Measurements from ENCODE around the gene CACUL1. TPM values are rescaled to one million over a fixed set of nuclear protein-coding genes. Genes with fewer than 3 reads are reported as not detected.
"Not testable (repeated sequence)": the region's sequence is repeated elsewhere in the genome, so short reads cannot be mapped to it uniquely, and the experiment has no call there.

CACUL1 gene
- total RNA-seq, 6 experiments from 2014 or later = 15.5 to 26.4 (median 17.8) TPM

DNA sequence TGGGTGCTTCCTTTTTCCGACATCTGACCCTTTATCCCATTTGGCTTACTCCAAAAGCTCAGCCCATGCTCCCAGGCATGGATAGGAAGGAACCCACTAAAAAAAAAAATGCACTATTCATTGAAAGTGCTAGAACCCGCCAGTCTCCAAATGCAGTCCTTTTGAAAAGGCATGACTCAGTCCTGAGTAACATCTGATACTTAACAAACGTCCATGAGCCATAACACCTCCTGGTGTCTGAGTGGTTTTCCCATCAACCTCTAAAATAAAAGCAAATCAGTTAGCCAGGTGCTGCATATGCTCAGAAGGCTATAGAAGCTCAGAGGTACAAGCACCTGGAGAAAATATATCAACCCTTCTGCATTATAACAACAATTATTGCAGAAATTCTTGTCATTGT is 45.0 kb upstream of the CACUL1 start:
- no peak overlapping the region for H3K27ac ChIP-seq
- TF ChIP-seq, protein P1, sequence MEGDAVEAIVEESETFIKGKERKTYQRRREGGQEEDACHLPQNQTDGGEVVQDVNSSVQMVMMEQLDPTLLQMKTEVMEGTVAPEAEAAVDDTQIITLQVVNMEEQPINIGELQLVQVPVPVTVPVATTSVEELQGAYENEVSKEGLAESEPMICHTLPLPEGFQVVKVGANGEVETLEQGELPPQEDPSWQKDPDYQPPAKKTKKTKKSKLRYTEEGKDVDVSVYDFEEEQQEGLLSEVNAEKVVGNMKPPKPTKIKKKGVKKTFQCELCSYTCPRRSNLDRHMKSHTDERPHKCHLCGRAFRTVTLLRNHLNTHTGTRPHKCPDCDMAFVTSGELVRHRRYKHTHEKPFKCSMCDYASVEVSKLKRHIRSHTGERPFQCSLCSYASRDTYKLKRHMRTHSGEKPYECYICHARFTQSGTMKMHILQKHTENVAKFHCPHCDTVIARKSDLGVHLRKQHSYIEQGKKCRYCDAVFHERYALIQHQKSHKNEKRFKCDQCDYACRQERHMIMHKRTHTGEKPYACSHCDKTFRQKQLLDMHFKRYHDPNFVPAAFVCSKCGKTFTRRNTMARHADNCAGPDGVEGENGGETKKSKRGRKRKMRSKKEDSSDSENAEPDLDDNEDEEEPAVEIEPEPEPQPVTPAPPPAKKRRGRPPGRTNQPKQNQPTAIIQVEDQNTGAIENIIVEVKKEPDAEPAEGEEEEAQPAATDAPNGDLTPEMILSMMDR (IDR thresholded peaks at IDR 0.05) = no peak
- TF ChIP-seq POLR2A (IDR thresholded peaks at IDR 0.05) = no peak
- H3K36me3 ChIP-seq = no peaks in the 10 kb centered on the region
- no peaks in the 10 kb centered on the region for H3K27me3 ChIP-seq
- 49% methylated on average over 3 of the region's 3 CpGs for WGBS (ENCODE audit: insufficient coverage, low coverage, low lambda C conversion rate, missing lambda C conversion rate)
- intact Hi-C loops (cut with DNase I) = loop anchor here (10.0 kb wide), 2 partner anchors 205 to 235 kb away; partner anchors contain the start of gene PRLHR (in 1 of the 2)
- H3K9me3 ChIP-seq = no peaks in the 10 kb centered on the region
- no peak for DNase-seq
- H3K4me1 ChIP-seq = peaks cover 0 to 9% (median 0%) of the 10 kb centered on the region in 4 donors
- H3K4me3 ChIP-seq = no peak overlapping the region
- no peak for ATAC-seq

DNA sequence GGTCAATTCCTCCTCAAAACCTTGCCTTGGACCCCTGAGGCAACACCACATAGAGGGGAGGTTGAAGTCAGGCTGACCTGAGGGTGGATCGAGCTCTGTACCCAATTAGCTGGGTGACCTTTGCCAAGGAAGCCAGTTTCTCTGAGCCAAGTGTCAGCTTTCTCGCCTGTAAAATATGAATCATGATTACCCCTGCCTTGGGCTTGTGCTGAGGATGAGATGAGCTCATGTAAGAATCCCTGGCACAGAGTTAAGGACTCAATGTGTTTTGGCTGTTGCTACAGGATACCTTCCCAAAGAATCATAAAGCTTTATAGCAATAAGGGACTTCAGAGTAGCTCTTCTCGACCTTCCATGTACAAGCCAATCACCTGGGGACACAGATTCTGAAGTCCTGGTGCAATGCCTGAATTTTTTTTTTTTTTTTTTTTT is 43.5 kb upstream of the CACUL1 start:
- TF ChIP-seq POLR2A (IDR thresholded peaks at IDR 0.05) = no peak
- TF ChIP-seq, protein P1 (IDR thresholded peaks at IDR 0.05) = no peak
- Histone ChIP-seq H3K9me3 (no peaks in the 10 kb centered on the region), H3K27ac (no peak overlapping the region), H3K36me3 (no peaks in the 10 kb centered on the region), H3K4me1 (no peaks in the 10 kb centered on the region), H3K4me3 (no peak overlapping the region), H3K27me3 (no peaks in the 10 kb centered on the region)
- ATAC-seq (no peak), DNase-seq (peak in 1 of 3 donors; percentile 16)
- intact Hi-C loops (cut with DNase I) = loop anchor here in 1 of 2 donors (10.0 kb wide), 1 partner anchor 203 kb away; the partner anchor contains the start of gene PRLHR
- WGBS (ENCODE audit: insufficient coverage, low coverage, low lambda C conversion rate, missing lambda C conversion rate) = 27% methylated on average over 1 of the region's 3 CpGs

DNA sequence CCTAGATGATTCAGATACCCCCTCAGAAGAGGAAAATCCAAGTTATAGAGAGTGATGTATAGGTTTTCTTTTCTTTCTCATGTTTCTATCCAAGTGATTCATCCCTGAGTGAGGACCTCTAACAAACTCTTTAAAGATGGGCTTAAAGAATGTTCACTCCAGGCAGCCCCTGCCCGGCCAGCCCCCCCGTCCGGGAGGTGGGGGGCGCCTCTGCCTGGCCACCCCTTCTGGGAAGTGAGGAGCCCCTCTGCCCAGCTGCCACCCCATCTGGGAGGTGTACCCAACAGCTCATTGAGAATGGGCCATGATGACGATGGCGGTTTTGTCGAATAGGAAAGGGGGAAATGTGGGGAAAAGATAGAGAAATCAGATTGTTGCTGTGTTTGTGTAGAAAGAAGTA is 40.2 kb upstream of the CACUL1 start:
- not testable (repeated sequence) for H3K36me3 ChIP-seq
- intact Hi-C loops (cut with DNase I) = loop anchor here in 1 of 2 donors (10.0 kb wide), 1 partner anchor 200 kb away; the partner anchor contains the start of gene PRLHR
- DNase-seq = peak in 1 of 3 donors; percentile 28

DNA sequence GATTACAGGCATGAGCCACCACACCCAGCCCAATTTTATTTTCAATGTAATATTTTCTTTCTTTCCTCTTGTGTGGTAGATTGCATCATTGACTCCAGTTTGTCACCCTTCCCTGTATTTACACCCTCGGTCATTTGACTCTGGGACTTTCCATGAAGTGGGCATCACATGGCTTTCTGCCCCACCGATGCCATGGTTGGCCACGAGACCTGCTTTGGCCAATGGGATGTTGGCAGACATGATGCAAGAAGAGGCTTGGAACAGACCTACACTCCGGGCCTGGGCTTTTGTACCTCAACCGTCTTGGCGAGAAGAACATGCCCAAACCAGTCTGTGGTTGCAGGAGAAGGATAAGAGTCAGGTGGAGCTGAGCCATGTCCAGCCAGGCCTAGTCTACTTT is 38.8 kb upstream of the CACUL1 start:
- H3K36me3 ChIP-seq = no peaks in the 10 kb centered on the region
- H3K4me3 ChIP-seq = no peak overlapping the region
- peak in 3 of 4 donors; percentile 17 to 80 (median 41) for ATAC-seq
- no peaks in the 10 kb centered on the region for H3K27me3 ChIP-seq
- peak in 2 of 3 donors; percentile 48 to 49 for DNase-seq
- intact Hi-C loops (cut with DNase I) = loop anchor here in 1 of 2 donors (10.0 kb wide), 1 partner anchor 199 kb away; the partner anchor contains the start of gene PRLHR
- no peaks in the 10 kb centered on the region for H3K4me1 ChIP-seq
- H3K9me3 ChIP-seq = no peaks in the 10 kb centered on the region
- TF ChIP-seq, protein P1 (IDR thresholded peaks at IDR 0.05) = no peak
- no peak for TF ChIP-seq POLR2A (IDR thresholded peaks at IDR 0.05)
- no peak overlapping the region for H3K27ac ChIP-seq
- WGBS (ENCODE audit: insufficient coverage, low coverage, low lambda C conversion rate, missing lambda C conversion rate) = 45% methylated on average over 3 of the region's 6 CpGs

More for the DNA sequence above, 40.2 kb upstream of the CACUL1 start:
- ATAC-seq, H3K4me1 ChIP-seq, H3K9me3 ChIP-seq, H3K27me3 ChIP-seq, H3K4me3 ChIP-seq, H3K27ac ChIP-seq: not testable (repeated sequence)
- WGBS (ENCODE audit: insufficient coverage, low coverage, low lambda C conversion rate, missing lambda C conversion rate) = 96% methylated on average over 4 of the region's 7 CpGs

DNA sequence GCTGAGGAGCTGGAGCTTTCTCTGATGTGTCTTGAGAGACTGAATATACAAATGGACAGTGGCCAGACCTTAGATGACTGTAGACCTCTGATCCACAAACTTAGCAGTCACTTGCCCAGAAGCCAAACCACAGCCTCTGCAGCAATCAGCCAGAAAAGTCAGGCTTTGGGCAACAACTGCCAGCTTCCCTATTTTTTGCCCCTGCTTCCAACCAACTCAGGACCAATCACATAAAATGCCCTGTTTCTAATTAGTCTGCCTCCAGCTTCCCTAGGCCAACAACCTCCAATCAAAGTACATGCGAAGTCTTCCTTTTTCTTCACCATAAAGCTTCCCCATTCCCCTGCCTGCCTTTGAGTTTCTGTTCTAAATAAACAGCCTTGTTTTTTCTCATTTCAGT is 37.8 kb upstream of the CACUL1 start:
- no peak for TF ChIP-seq POLR2A (IDR thresholded peaks at IDR 0.05)
- intact Hi-C loops (cut with DNase I) = loop anchor here in 1 of 2 donors (10.0 kb wide), 1 partner anchor 198 kb away; the partner anchor contains the start of gene PRLHR
- H3K4me1 ChIP-seq = no peaks in the 10 kb centered on the region
- no peaks in the 10 kb centered on the region for H3K27me3 ChIP-seq
- H3K9me3 ChIP-seq = no peaks in the 10 kb centered on the region
- no peak overlapping the region for H3K4me3 ChIP-seq
- WGBS (ENCODE audit: insufficient coverage, low coverage, low lambda C conversion rate, missing lambda C conversion rate) = 56% methylated on average over 1 of the region's 1 CpG
- no peaks in the 10 kb centered on the region for H3K36me3 ChIP-seq
- ATAC-seq = peak; percentile 57 to 81 (median 69)
- no peak overlapping the region for H3K27ac ChIP-seq
- DNase-seq = peak in 1 of 3 donors; percentile 42
